Measurements from ENCODE around the gene ANKRD9.

Gene ANKRD9

DNA sequence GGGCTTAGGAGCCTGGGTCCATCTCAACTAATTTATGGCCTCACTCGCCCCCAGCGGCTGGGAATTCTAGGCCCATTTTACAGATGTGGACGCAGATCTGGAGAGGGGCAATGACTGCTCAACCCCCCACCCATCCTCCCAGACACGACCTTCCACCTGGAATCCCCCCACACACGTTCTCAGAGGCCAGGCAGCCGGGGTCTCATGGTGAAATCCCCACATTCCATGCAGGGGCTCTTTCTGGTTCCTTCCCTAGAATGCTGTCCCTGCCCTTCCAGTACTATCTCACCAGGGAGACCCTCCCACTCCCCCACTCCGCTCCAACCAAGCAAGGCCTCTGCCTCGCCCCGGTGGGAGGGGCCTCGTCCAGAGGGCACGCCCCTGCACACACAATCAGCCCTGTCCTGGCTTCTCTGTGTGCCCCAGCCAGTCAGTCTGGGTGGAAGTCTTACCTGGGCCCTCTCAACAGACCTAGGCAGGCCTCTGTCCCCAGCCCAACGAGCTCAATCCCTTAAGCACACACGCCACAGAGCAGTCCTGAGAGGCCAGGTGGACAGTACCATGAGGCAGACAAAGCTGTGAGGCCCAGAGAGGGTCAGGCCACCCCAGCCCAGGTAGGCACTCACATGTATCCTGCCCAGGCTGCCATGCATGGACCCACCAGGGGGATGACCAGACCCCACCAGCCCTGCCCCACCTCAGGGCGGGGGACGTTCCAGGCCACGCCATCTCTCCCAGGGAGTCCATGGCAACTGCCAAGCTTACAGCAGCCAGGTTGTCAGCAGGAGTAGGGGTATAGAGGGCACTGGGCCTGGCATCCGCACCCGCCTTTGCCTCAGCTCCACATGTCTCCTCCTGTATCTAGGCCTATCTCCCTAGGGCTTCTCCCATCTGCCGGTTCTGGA is 1.3 kb upstream of the ANKRD9 start:
- DNase-seq = peak; percentile 97

DNA sequence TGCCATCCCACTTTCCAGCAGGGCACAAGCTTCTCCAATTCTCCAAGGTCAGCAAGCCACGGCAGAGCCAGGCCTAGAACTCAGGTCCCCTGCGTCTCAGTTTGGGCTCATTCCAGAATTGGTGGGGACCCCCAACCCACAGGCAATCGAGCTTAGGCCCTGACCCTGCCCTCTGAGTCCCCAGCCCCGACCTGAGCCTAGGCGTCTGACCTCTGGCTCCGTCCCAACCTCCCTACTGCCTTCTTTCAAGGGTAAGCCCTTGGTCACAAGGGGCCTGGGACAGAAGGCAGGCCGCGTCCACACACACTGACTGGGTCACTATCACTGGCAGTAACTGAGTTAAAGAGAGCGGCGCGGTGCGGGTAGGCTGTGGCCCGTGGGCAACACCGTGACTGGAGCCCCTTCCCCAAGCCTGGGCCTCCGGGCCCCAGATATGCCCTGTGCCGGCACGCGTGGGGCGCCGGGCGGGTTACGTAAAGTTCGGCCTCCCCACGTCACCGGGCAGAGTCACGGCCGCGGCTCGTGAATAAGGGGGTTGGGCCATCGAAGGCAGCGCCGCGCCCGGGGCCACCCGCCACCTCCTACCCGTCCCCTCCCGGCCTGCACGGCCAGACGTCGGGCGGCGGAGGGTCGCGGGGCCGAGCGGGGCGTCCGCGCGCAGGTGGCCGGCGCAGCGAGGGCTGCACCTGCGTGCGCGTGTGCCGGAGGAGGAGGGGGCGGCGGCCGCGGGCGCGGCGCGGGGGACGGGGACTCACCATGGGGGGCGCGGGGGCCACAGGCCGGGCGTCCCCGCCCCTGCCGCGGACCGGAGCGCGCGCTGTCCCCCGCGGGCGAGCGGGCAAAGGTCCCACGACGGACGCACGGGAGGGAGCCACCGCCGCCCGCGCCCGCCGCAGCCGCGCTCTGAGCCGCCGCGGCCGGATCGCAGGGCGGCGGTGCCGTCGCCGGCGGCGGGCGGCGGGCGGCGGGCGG is 516 bp downstream of the ANKRD9 start:
- DNase-seq = no peak

DNA sequence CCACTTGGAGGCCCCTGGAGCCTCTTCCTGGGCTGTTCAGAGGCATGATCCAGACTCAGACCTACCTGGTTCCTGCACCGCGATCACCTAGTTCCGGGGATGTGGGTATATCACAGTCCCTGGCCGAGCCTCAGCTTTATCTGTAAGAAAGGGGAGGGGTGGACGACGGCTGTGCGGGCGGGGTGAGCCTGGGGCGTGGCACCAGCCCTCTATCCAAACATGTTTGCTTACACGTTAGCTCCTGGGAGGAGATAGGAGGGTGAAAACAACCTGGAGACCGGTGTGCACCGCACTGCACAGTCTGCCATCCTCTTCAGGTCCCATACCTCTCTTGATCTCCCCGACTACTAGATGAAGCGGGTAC is 1.2 kb downstream of the ANKRD9 start:
- no peak for DNase-seq

DNA sequence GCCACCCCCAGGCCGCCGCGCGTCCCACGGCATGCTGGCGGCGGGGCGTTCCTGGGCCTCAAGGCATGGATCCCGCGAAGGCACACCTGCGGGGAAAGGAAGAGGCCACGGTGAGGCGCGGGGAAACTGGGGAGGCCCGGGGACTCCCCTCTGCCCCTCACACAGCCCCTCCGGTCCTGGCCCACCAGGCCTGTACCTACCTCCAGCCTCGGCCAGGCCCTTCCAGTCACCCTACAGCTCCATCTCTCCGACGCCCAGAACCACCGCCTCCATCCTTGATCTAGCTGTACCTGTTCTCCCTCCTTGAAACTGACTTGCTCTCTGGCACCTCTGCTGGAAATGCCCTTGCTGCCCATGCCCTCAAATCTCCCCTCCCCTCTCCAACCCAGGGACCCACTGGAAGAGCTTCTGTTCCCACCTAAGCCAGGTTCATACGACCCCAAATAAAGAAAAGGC is 1.7 kb downstream of the ANKRD9 start:
- no peak for DNase-seq

DNA sequence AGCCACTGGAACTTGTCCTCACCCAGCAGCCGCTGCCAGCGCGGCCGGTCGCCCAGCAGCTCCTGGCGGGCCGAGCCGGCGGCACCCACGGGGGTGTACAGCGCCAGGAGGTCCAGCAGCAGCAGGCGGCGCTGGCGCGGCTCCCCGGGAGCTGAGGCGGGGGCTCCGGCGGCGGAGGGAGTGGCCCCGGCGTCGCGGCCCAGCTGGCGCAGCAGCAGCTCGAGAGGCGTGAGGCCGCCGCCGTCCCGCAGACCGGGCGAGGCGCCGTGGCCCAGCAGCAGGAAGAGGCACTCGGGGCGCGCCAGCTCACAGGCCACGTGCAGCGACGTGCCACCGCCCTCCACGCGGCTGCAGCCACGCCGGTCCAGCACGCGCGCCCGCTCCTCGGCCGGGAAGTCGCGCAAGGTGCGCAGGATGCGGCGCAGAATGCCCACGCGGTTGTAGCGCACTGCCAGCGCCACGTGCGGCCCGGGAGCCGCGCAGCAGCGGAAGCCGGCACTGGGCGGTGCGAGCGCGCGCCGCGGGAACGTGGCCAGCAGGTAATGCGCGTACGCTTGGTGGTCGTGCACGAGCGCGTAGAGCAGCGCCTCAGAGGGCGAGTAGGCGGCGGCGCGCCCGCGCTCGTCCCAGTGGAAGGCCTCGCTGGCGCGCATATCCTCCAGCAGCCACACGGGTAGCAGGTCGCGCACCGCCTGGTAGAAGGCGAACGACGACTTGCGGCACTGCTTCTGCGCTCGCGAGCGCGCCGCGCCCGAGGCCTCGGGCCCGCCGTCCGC is 2.3 kb downstream of the ANKRD9 start:
- no peak for DNase-seq

DNA sequence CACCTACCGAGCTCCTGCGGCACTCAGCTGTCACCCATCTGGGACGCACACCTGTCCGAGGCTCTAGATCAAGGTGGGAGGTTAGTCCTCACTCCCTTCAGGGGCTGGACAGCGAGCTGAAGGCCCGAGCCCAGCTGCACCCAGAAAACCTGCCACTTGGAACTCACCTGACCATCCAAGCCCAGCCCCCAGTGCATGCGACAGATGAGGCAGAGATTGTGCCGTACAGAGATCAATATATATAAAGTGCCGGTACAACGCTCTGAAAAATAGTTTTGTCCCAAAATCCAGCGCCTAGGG is 3.0 kb downstream of the ANKRD9 start:
- no peak for DNase-seq

DNA sequence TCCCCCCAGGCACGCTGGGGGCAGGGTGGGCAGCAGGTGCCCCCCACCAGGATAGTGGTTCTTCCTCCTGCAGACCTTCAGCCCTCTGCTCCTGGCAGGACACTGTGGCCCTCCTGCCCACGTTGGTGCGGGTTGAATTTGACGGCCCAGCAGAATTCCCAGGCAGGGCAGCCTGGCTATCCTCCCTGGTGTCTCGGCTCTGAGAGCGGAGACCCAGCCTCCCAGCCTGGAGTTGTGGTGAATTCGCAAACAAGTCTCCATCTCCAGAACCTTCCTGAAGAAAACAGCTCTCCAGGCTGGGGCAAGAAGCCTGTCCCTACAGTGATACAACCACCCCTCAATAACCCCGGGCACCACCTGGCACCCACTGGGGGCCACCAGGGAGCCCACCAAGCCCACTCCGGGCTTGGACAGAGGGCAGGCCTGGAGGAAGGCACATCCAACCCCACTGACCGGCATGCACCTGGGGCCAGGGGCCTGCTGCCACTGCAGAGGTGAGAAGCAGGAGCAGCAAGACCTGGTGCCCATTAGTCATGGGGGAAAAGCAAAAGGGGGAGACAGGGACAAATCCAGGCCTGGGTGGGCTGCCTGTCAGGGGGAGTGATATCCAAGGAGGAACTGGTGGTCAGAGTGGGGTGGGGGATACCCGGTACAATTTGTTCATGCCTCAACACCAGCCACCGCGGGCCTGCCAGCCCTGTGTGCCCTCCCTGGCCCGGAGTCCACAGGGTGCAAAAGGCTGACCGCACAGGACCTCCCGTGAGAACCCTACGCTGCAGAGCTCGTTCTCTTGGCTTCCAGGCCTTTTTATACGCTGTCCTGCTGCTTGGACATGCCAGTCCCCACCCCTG is 3.6 kb downstream of the ANKRD9 start:
- DNase-seq = no peak

DNA sequence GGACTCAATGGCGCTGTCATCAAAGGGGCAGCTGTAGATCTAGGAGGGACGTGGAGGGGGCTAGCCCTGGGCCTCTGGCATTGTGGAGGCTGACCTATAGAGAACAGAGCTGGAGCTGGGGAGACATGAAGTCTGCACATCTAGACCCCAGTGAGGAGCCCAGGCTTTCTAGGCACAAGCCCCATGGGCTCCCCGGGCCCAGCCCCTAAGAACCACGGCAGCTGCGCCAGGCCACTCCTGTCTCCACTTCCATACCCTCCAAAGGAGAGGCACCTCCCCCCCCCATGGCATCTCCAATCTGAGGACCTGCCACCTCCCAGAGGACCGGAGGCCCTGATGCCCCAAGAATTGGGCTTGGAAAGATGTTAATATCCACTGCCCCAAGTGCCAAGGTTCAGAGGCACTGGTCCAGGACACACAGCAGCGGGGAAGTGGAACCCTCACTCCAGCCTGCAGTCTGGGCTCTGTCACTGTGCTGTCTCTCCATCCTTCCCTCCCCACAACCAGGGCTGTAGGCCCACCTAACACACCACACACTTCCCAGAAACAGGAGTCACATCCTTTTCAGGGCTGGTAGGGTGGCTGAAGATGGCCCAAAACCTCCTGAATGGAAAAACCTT is 4.5 kb downstream of the ANKRD9 start:
- no peak for DNase-seq

DNA sequence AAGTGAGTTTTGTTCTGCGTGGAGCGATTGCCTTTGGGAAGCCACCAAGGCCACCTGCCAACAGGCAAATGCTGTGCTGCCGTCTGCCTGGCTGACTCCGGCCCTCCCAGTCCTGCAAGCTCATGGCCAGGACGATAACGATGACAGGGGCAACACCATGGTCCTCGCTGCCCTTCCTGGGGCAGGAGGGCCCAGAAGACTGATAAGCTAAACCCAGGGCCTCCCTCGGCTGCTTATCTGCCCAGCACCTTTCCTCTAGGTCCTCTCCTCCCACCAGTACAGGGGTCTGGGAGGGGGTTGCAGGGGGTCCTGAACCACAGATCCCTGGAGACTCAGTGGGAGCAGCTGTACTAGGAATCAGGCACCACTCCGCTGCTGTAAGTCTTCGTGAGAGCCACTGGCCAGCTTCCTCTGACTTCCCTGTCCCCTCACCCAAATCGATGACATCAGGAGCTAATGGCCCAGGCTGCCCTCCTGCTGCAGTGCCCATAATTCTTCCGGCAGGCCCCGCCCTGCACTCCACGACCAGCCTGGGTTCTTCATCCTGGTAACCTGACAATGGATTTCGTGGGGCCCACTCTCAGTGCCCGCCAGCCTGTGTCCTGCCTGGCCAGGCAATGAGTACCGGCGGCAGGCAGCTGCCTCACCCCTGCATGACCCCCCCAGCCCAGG is 5.1 kb downstream of the ANKRD9 start:
- no peak for DNase-seq

DNA sequence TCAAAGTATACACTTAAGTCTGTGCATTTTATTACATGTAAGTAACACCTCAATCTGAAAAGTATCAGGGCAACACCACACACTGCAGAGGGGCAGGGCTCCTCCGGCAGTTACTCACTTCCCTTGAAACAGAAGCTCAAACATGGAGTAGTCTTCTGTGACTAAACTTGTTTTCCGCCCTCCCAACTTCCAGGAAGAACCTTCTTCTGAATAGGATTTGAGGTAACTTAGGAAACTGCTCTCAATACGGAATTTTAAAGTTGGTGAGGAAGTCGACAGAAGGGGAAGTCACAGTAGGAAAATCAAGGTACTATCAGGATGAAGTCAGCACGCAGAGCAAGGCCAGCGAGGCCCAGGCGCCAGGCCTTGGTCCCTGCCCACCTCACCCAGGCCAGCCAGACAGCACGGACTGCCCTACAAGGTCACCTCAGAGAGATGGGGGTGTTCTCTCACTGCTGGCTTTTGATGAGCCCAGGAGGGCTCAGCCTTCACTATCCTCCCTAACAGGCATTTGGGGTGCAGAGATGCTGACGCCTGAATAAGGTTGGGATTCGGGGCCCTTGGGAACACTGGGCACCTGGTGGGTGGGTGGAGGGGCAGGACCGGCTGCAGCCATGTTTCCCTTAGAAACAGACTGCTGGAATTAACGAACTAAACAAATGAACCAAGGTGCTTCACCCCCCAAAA is 5.8 kb downstream of the ANKRD9 start:
- DNase-seq = no peak

DNA sequence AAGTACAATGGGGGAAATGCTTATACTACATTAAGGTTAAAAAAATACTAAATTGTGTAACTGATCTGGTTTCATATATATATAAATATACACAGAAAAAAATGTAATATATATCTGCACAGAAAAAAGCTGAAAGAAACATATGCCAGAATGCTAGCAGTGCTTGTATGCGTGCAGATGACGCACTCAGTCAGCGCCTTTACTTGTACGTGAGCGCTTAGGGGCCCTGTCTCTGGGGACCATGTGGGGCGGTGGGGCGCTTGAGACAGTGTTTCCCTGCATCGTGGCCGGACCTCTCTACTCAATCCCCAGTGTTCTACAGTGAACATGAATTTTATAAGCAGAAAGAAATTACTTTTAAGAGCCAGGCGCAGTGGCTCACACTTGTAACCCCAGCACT is 7.0 kb downstream of the ANKRD9 start:
- DNase-seq = no peak

DNA sequence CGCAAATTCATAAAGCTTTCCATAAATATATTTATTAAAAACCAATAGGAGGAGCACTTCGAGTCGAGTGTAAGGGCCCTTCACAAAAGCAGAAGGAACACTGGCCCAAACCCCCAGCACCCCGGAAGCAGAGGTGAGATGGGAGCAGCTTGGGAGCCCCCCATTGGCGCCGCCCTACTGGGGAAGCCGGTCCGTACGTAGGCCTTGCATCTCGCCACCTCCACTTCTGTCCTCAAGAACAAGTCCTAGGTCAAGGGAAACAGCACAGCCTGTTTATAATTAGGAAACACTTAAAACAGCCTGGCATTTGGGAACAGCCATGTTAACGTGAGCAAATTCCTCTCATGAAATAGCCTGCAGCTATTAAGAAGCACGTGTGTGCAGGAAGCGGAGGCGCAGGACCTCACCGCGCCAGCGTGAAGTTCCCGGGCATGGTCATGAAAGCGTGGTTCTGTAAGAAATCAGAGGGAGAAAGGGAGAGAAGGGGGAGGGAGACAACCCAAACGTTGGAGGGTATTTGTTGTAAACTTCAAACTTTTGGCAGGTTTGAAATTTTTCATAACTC is 7.7 kb downstream of the ANKRD9 start:
- DNase-seq = no peak

DNA sequence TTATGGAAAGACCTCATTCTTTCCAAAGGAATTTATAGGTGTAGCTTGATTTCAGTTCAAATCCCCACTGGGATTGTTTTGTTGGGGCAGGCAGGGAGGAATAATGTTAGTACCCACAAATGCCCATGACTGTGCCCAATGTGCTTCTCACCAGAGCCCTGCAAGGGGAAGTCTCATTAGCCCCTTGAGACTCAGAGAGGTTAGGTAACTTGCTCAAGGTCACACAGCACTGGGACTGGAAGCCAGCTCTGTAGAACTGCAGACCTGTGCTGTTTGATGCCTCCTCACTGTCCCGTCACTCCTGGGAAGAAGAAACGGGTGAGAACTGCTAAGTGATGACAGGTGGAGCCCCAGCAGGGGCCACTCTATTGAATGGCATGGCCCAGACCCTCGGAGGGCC is 8.9 kb downstream of the ANKRD9 start:
- DNase-seq = no peak

DNA sequence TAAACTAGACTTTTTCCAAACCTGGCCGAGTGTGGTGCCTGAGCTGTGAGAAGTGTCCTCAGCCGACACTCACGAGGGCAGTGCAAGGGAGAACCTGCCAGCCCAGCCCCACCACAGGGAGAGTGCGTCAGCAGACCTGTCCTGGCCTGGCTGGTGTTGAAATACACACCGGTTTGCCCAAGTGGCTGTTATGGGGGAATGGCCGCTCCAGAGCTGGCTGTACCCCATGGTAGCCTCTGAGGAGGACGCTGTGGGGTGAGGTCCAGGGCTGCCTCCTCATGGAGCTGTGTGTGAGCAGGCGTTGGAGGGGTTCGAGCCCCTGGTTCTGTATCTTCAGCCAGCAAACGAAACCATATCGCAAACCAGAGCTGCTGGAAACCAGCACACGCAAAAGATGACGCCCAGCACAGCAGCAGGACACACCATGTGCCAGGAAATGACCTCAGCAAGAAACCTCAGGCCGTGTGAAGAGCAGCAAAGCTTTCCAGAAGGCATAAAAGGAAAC is 9.4 kb downstream of the ANKRD9 start:
- DNase-seq = no peak

DNA sequence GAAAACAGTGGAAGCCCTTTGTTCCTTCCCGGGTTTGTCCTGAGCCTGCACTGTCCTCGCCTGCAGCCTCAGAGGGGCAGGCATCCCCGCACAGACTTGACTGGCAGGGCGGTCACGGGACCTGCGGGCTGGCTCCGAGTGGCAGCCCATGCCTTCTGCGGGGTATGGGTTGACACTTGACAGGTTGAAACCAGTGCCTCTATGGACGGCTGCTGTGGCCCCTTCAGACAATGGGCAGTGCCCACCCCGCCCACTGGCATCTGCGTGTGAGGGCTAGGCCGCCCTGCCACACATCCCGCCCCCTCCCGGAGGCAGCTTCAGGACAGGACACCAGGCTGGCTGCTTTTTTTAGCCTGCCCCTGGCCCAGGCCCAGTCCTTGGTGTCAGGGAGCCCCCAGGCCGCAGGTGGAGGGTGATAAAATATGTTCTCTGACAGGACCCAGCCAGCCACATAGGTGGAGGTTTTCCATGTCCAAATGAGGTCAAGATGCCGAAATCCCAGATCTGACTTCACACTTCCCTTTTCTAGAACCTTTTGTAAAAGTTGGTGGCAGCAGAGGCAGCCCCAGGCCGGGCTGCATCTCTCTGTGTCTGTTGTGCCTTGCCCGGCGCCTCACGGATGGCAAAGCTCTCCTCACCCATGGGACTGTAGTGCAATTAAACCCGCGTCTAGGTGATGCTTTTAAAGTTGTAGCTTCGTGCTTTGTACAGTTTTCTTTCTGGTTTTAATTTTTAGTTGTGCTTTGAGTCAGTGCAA is 10.0 kb downstream of the ANKRD9 start:
- DNase-seq = no peak

DNA sequence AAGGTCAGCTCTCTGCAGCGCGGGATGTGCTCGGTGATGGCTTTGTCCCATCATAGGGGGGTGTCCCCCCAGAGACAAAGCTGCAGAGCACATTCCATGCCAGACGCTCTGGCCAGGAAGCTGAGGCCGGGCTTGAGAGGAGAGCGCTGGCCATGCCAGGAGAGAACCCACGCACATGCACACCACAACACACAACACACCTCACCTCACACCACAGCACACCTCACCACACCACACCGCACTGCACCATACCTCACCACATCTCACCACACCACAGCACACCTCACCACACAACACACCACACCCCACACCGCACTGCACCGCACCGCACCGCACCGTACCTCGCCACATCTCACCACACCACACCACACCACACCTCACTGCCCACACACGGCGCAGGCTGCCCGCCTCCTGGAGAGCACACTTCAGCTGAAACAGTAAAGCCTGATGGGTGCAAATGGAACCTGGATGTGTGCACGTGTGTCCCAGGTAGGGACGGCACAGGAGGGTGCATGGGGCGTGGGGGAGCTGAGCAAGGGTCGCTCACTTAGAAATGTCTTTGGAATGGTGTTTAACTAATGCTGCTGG is 10.8 kb downstream of the ANKRD9 start:
- DNase-seq = no peak

DNA sequence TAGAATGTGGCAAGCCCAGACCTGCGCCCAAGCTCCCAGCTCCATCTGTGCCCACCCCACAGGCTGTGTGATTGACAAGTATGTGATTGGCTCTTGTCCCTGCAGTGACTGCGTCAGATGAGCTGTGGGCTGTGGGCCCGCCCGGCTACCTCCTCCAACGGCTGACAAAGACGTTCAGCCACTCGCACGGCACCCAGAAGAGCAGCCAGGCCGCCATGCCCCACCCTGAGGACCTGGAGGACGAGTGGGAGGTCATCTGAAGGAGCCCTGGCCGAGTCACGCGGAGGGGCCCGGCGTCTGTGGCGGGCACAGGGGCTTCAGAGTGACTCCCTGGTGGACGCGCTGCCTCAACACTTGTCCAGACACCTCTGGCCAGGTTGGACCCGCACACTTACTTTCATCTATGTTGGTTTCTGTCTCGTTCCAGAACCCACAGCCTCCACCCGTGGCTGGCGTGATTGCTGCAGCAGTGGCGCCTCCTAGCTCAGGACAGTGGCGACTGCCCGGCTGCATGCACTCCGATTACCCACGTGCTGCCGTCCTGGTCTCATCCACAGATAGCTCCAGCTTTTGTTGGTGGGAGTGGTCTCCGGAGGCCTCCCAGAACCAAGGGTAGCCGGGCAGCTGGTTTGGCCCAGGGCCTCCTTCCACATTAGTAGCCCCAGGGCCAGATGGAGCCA is 11.4 kb downstream of the ANKRD9 start:
- DNase-seq = peak; percentile 78

Measured in islet precursor cell (in vitro differentiated cells).